Fibroblast of lung (primary cell): ENCODE measurements around the gene LSAMP.

ENCODE experiments used
- CTCF ChIP-seq, 2 donors: IDR thresholded peaks in 1 of 2; conservative IDR thresholded peaks in 1 of 2; 1 replicate in 1 of 2; 2 replicates in 1 of 2; pipeline ENCODE4 v1.5.1; 2011 to 2012; ENCODE audit warnings: low read length in 2 of 2, control low read depth in 1 of 2, inconsistent platforms in 1 of 2, low read depth in 1 of 2, mild to moderate bottlenecking in 1 of 2
- EZH2 ChIP-seq: IDR thresholded peaks from 2 replicates; pipeline ENCODE4 v1.5.1; 2012; ENCODE audit warnings: low read length, control low read depth, mild to moderate bottlenecking; ENCODE audit errors: missing control alignments

DNA sequence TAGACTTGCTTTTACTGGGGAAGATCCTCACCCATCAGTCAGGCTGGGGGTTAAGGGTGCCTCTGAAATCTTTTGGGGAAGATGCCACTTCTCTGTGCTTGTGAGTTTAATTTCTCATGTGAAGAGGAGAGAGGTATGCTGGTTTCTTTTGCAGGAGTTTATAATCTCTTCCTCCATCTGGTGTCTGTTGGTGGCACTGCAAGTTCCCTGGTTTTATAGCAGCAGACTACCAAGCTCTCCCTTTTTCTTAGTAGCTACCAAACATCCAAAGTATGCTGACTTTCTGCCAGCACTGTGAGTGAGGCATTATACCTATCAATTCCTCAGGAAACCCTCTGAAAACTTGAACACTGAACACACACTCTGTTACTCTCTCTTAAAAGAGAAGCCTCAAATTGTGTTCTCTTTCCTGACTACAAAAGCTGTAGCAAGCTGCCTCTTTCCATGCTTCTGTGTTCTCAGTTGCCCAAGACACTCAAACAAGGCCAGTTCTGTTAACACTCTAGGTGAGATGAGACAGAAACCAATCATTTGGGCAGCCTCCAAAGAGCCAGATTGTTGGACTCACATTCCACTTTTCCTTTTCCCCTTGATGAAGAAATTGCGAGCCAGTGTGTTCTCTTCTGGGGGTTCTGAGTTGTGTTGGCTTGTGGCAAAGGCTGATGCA lies 522.5 kb downstream of the LSAMP start:
- TF ChIP-seq CTCF (conservative IDR thresholded peaks at IDR 0.05 in 1 of 2, IDR thresholded peaks at IDR 0.05 in 1 of 2; ENCODE audit: low read depth in 1 of 2, low read length in 2 of 2) (peak; percentile 66 to 74), EZH2 (no peak)
